GM12865 (cell line): ENCODE data around the gene MTCL1.

Experiments
- DNase-seq: peaks from one replicate; pipeline ENCODE4 v3.0.0; 2010; ENCODE audit warnings: low read depth
- H3K4me3 ChIP-seq: 2 replicates; pipeline ENCODE4 v1.5.1; 2011; ENCODE audit warnings: mild to moderate bottlenecking, low read depth, low read length, control low read depth
- TF ChIP-seq, protein P1 (sequence below): IDR thresholded peaks from 2 replicates; pipeline ENCODE4 v1.5.1; 2011; ENCODE audit warnings: low read length, control low read depth, low read depth, inconsistent platforms; ENCODE audit not compliant: insufficient read depth; ENCODE audit errors: missing control alignments

Gene MTCL1

DNA sequence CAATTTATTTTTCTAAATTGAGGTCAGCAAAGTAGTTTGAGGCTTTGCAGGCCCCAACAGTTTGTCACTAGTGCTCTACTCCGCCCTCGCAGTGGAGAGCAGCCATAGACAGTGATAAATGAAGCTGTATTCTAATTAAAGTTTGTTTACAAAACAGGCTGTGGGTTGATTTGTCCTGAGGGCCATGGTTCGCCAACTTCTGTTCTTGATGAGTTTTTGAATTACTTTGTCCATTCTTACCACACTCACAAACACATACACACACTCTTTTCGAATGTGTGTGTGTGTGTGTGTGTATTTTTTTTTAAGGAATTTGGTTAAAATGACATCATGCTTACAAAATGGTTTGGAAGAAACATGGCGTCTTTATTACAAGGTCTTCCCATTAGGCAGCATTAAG lies 68.6 kb downstream of the MTCL1 start:
- no peak overlapping the region for H3K4me3 ChIP-seq
- TF ChIP-seq, protein P1, sequence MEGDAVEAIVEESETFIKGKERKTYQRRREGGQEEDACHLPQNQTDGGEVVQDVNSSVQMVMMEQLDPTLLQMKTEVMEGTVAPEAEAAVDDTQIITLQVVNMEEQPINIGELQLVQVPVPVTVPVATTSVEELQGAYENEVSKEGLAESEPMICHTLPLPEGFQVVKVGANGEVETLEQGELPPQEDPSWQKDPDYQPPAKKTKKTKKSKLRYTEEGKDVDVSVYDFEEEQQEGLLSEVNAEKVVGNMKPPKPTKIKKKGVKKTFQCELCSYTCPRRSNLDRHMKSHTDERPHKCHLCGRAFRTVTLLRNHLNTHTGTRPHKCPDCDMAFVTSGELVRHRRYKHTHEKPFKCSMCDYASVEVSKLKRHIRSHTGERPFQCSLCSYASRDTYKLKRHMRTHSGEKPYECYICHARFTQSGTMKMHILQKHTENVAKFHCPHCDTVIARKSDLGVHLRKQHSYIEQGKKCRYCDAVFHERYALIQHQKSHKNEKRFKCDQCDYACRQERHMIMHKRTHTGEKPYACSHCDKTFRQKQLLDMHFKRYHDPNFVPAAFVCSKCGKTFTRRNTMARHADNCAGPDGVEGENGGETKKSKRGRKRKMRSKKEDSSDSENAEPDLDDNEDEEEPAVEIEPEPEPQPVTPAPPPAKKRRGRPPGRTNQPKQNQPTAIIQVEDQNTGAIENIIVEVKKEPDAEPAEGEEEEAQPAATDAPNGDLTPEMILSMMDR: no peak
- no peak for DNase-seq

DNA sequence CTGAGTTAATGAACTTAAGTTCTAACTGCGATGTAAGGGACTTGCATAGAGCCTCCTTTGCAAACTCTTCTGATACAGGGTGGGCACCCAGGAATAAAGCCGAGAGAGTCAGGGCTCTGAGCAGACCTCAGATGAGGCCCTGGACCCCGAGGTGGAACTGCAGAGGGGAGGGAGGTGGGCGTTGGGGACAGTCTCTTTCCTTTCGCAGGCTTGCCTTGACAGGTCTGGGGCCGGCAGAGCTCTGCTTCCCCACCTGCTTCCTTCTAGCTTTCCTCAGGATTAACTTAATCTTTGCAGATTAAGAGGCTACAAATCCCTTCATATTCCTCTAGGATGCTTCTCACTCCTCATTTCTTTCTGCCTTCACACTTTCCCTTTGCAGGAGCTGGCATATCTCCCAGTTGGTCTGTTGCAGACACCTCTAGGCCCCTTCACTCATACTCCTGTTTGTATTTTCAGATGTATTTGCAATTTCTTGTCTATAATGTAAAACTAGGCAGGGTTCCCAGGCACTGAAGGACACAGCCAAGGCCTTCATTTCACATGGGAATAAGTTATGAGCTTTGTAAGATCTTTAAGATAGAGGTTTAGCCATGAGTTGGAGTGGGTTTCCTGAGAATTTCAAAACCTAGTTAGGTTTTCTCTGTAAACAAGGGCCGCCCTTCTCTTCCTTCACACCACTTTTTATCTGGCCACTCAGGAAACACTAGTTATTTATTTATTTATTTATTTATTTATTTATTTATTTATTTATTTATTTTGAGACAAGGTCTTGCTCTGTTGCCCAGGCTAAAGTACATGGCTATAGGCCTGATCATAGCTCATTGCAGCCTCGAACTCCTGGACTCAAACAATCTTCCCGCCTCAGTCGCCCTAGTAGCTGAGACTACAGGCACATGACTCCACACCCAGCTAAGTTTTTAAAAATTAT lies 70.9 kb downstream of the MTCL1 start:
- H3K4me3 ChIP-seq: no peak overlapping the region
- DNase-seq: no peak
- TF ChIP-seq, protein P1: no peak

DNA sequence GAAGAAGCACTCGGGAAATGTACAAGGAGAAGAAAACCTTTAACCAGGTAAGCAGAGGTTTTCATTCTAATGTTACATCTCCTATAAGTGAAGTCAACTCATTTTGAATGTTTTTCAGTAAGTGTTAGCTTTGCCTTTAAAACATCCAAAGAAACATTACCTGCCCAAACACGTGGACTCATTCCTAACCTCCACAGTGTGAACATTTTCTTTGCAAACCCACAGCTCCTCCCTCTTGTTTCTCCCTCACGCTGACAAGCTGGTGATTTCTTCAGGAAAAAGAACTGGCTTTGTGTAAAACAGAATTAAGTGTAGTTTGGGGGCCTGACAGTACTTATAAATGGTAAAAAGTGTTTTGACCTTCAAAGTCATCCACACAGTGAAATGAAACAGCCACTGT lies 72.5 kb downstream of the MTCL1 start:
- TF ChIP-seq, protein P1: no peak
- no peak for DNase-seq
- no peak overlapping the region for H3K4me3 ChIP-seq

DNA sequence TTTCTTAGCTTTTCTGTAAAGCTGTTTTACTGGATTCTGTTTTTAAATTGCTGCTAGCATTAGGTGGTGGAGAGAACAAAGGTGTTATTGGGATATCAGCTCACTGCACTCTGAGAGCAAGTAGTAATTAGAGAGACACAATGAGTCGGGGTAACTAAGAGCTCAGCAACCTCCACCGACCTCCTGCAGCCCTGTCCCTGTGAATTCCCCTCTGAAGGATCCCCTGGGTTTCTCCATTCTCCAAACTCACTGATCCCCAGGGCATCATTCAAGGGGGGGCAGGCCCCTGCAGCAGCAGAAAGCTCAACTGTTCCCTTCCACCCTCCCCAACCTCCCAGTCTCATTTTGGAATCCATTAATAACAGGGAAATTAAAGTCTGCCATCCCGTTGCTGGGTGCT lies 73.0 kb downstream of the MTCL1 start:
- no peak overlapping the region for H3K4me3 ChIP-seq
- TF ChIP-seq, protein P1: no peak
- DNase-seq: no peak

DNA sequence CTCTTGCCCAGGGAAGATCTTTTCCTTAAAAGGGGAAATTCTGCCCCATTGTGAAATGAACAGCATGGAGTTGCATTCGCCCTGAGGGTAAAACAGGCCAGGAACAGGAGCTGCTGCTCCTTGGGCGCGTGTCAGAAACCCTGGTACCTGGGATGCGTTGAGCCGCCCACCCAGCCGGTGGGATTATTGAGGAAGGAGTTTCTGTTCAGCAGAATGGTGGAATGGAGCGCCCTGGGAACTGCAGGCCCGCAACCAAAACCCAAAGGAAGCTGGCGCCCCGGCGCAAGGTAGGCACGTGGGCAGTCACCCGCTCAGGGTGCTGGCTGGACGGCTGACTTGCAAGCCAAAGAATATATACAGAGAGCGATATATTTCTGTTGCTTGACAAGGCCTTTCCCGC lies 73.5 kb downstream of the MTCL1 start:
- H3K4me3 ChIP-seq: no peak overlapping the region
- TF ChIP-seq, protein P1: no peak
- DNase-seq: no peak

DNA sequence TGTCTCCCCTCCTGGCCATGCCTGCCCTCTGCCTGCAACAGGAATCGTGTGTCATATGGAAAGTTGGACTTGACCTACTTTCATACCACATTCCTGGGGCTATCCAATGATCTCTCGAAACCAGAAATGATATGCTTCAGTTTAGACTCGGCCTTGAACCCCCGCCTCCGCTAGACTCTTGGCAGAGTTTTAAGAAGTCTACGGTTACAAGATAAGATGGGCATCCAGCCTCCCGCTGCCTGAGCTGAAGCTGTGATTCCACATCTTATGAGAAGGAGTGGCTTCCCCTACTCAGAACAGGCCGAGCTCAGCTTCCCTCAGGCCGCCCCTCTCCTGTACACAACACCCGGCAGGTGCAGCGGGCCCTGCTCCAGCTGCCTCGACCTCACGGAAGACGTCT lies 73.9 kb downstream of the MTCL1 start:
- no peak for DNase-seq
- H3K4me3 ChIP-seq: no peak overlapping the region
- TF ChIP-seq, protein P1: no peak

DNA sequence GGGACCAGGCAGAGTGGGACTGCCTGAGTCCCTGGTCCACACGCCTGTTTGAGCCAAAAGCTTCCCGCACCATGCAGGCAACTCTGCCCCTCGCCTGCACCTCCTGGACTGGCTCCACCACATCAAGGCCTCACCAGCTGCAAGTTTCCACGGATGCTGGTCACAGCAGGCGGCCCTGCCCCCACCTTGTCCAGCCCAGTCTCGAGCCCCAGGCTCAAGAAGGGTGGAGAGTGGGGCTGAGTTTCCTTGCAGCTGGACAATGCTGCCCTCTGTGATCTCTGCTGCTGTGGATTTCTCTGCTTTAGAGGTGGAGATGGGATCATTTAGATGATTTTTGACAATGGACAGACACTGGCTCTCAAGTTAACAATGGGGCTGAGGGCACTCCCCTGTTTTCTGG lies 74.9 kb downstream of the MTCL1 start:
- TF ChIP-seq, protein P1: no peak
- no peak for DNase-seq
- H3K4me3 ChIP-seq: no peak overlapping the region
